A673 (cell line): ENCODE data around the gene SLC47A2. TPM values are rescaled to one million over a fixed set of nuclear protein-coding genes. Genes with fewer than 3 reads are reported as not detected.

Experiments
- BruUV-seq: library from RNA; stranded (reverse); fragments of 400-500 nt; replicated peaks from 2 replicates; lab custom pipeline; 2021; lab: Mats Ljungman, UMichigan
- CTCF ChIA-PET: fragments of 300-600 bp; sonication (Branson Sonifier 250); formaldehyde crosslinking; loops from one replicate; lab custom pipeline; 2022; ENCODE audit warnings: antibody characterized with exemption; lab: Charles Lee
- POLR2A ChIA-PET: fragments of 300-600 bp; sonication (Branson Sonifier 250); formaldehyde crosslinking; loops from one replicate; lab custom pipeline; 2022; ENCODE audit warnings: antibody characterized with exemption; ENCODE audit not compliant: low non-redundant PET; lab: Charles Lee
- DNase-seq: peaks from one replicate; pipeline ENCODE4 v3.0.0-alpha.2; 2015; ENCODE audit warnings: low spot score
- H3K27ac ChIP-seq: fragments of 200-600 bp; sonication (generic); 2 replicates; pipeline ENCODE4 v1.5.1; 2016; ENCODE audit warnings: mixed run types, low read depth, mild to moderate bottlenecking, mixed read lengths, antibody characterized with exemption, low read length; ENCODE audit not compliant: poor library complexity, severe bottlenecking
- H3K27me3 ChIP-seq: fragments of 200-600 bp; sonication (generic); replicated peaks from 2 replicates; pipeline ENCODE4 v1.6.1; 2017; ENCODE audit warnings: mixed run types, low read depth, mild to moderate bottlenecking, mixed read lengths, antibody characterized with exemption, low read length; ENCODE audit not compliant: insufficient read depth, poor library complexity
- H3K36me3 ChIP-seq: fragments of 200-600 bp; sonication (generic); 2 replicates; pipeline ENCODE4 v1.6.1; 2016; ENCODE audit warnings: mixed run types, mild to moderate bottlenecking, mixed read lengths, antibody characterized with exemption, low read length; ENCODE audit not compliant: insufficient read depth, poor library complexity, severe bottlenecking
- H3K4me1 ChIP-seq: fragments of 200-600 bp; sonication (generic); 2 replicates; pipeline ENCODE4 v1.6.1; 2017; ENCODE audit warnings: mixed run types, mild to moderate bottlenecking, mixed read lengths, antibody characterized with exemption, low read length; ENCODE audit not compliant: insufficient read depth, poor library complexity, severe bottlenecking
- H3K4me3 ChIP-seq: fragments of 200-600 bp; sonication (generic); 2 replicates; pipeline ENCODE4 v1.5.1; 2016; ENCODE audit warnings: low read depth, mixed run types, mild to moderate bottlenecking, mixed read lengths, low read length; ENCODE audit not compliant: poor library complexity, severe bottlenecking
- H3K9me3 ChIP-seq: fragments of 200-600 bp; sonication (generic); 2 replicates; pipeline ENCODE4 v1.6.1; 2016; ENCODE audit warnings: mixed run types, low read depth, mild to moderate bottlenecking, mixed read lengths, antibody characterized with exemption, low read length; ENCODE audit not compliant: poor library complexity, severe bottlenecking
- CTCF ChIP-seq: fragments of 300-800, 200-600 bp; sonication (generic); conservative IDR thresholded peaks from 2 replicates; pipeline ENCODE4 v1.5.1; 2017; ENCODE audit warnings: low read depth, mild to moderate bottlenecking, antibody characterized with exemption, low read length, moderate library complexity, mixed read lengths
- EZH2 ChIP-seq: fragments of 200-600 bp; sonication (generic); IDR thresholded peaks from 2 replicates; pipeline ENCODE4 v1.6.1; 2017; ENCODE audit warnings: borderline replicate concordance, low read depth, mild to moderate bottlenecking, mixed read lengths, antibody characterized with exemption, low read length; ENCODE audit not compliant: poor library complexity, severe bottlenecking
- intact Hi-C: fragments of 100-400 bp; cut with micrococcal nuclease; formaldehyde crosslinking; loops from one replicate; pipeline ENCODE4 v1.10.0; 2022; ENCODE audit not compliant: unreplicated experiment
- total RNA-seq: library from RNA; stranded (reverse); gene quantifications from 2 replicates; pipeline ENCODE4 v1.2.3, GENCODE V29; 2021

SLC47A2 gene
- total RNA-seq, 1 experiment from 2014 or later = not detected

GRCh38 chr17:19718041-19718612 is 1.7 kb upstream of the SLC47A2 start:
- no peaks in the 10 kb centered on the region for H3K9me3 ChIP-seq
- intact Hi-C loops = no loop called here
- ChIA-PET CTCF (interaction anchor here (0.5 kb wide), 1 partner anchor 202 kb away, joined by 9 read pairs; no protein-coding TSS in a partner anchor), POLR2A (no interaction called here)
- no peak for DNase-seq
- TF ChIP-seq CTCF (no peak), EZH2 (no peak)
- H3K27ac ChIP-seq = no peak overlapping the region
- H3K27me3 ChIP-seq = no peaks in the 10 kb centered on the region
- no TSS peak for BruUV-seq
- no peaks in the 10 kb centered on the region for H3K4me1 ChIP-seq
- no peak overlapping the region for H3K4me3 ChIP-seq
- H3K36me3 ChIP-seq = no peaks in the 10 kb centered on the region

GRCh38 chr17:19717411-19717908 is 1.1 kb upstream of the SLC47A2 start:
- intact Hi-C loops = no loop called here
- H3K4me1 ChIP-seq = no peaks in the 10 kb centered on the region
- no peaks in the 10 kb centered on the region for H3K36me3 ChIP-seq
- no peak for TF ChIP-seq EZH2
- TF ChIP-seq CTCF = no peak
- H3K27me3 ChIP-seq = no peaks in the 10 kb centered on the region
- POLR2A ChIA-PET = no interaction called here
- no peak overlapping the region for H3K27ac ChIP-seq
- no peaks in the 10 kb centered on the region for H3K9me3 ChIP-seq
- H3K4me3 ChIP-seq = no peak overlapping the region
- CTCF ChIA-PET = no interaction called here
- no TSS peak for BruUV-seq
- DNase-seq = no peak

GRCh38 chr17:19717031-19717360 is 612 bp upstream of the SLC47A2 start:
- Histone ChIP-seq H3K9me3 (no peaks in the 10 kb centered on the region), H3K36me3 (no peaks in the 10 kb centered on the region), H3K27me3 (no peaks in the 10 kb centered on the region), H3K27ac (no peak overlapping the region), H3K4me1 (no peaks in the 10 kb centered on the region), H3K4me3 (no peak overlapping the region)
- no peak for TF ChIP-seq CTCF
- TF ChIP-seq EZH2 = no peak
- no peak for DNase-seq
- intact Hi-C loops = no loop called here
- POLR2A ChIA-PET = no interaction called here
- CTCF ChIA-PET = no interaction called here
- BruUV-seq = no TSS peak
